Caco-2 (cell line): ENCODE data around the gene ZNF319. TPM values are rescaled to one million over a fixed set of nuclear protein-coding genes. Genes with fewer than 3 reads are reported as not detected.
A peak's percentile ranks its signal among the peaks of the same experiment; 100 is the strongest.
"Not testable (repeated sequence)": the region's sequence is repeated elsewhere in the genome, so short reads cannot be mapped to it uniquely, and the experiment has no call there.

ENCODE experiments used
- BruUV-seq: library from RNA; stranded (reverse); fragments of 400-500 nt; replicated peaks from 2 replicates; lab custom pipeline; 2021; lab: Mats Ljungman, UMichigan
- CTCF ChIA-PET: fragments of 300-600 bp; sonication (Branson Sonifier 250); formaldehyde crosslinking; loops from one replicate; lab custom pipeline; 2022; ENCODE audit warnings: antibody characterized with exemption; lab: Charles Lee
- POLR2A ChIA-PET: fragments of 300-600 bp; sonication (Branson Sonifier 250); formaldehyde crosslinking; loops from one replicate; lab custom pipeline; 2022; ENCODE audit warnings: antibody characterized with exemption; lab: Charles Lee
- DNase-seq, 2 experiments: peaks; one replicate each; pipeline versions ENCODE4 v3.0.0 to v3.0.0-alpha.2; 2020 to 2022
- H3K27me3 ChIP-seq: replicated peaks from 2 replicates; pipeline ENCODE4 v1.6.0; 2011; ENCODE audit warnings: low read length; ENCODE audit not compliant: control insufficient read depth, insufficient read depth
- H3K36me3 ChIP-seq: 2 replicates; pipeline ENCODE4 v1.5.1; 2011; ENCODE audit warnings: low read length; ENCODE audit not compliant: control insufficient read depth, insufficient read depth
- H3K4me1 ChIP-seq: fragments of 250-450 bp; sonication (Bioruptor Pico); 2 replicates; pipeline ENCODE4 v1.5.1; 2020; ENCODE audit warnings: mild to moderate bottlenecking
- H3K4me3 ChIP-seq: 2 replicates; pipeline ENCODE4 v1.5.1; 2011; ENCODE audit warnings: low read depth, mild to moderate bottlenecking, control low read depth, low read length
- H3K9me3 ChIP-seq: fragments of 250-450 bp; sonication (Bioruptor Pico); 2 replicates; pipeline ENCODE4 v1.5.1; 2020; ENCODE audit warnings: mild to moderate bottlenecking, moderate library complexity
- H3K27ac Mint-ChIP-seq: one replicate; pipeline ENCODE4 v1.8.0; 2022; ENCODE audit warnings: mixed read lengths; ENCODE audit not compliant: unreplicated experiment
- H3K27me3 Mint-ChIP-seq: one replicate; pipeline ENCODE4 v1.8.0; 2022; ENCODE audit warnings: mixed read lengths; ENCODE audit not compliant: insufficient read depth, unreplicated experiment
- H3K36me3 Mint-ChIP-seq: one replicate; pipeline ENCODE4 v1.8.0; 2022; ENCODE audit warnings: mild to moderate bottlenecking, mixed read lengths; ENCODE audit not compliant: insufficient read depth, unreplicated experiment
- H3K4me1 Mint-ChIP-seq: one replicate; pipeline ENCODE4 v1.8.0; 2022; ENCODE audit warnings: low read depth, mixed read lengths; ENCODE audit not compliant: unreplicated experiment
- H3K4me3 Mint-ChIP-seq: one replicate; pipeline ENCODE4 v1.8.0; 2022; ENCODE audit warnings: mild to moderate bottlenecking, moderate library complexity, mixed read lengths; ENCODE audit not compliant: unreplicated experiment
- H3K9me3 Mint-ChIP-seq: one replicate; pipeline ENCODE4 v1.8.0; 2022; ENCODE audit warnings: mixed read lengths; ENCODE audit not compliant: unreplicated experiment
- CTCF ChIP-seq, 2 experiments: fragments of 200-600 bp in 1 of 2; IDR thresholded peaks; 1 replicate in 1 of 2; 2 replicates in 1 of 2; pipeline versions ENCODE4 v1.5.1 to v1.8.0; 2011 to 2022; ENCODE audit warnings: antibody characterized with exemption in 1 of 2, control low read depth in 1 of 2, inconsistent platforms in 1 of 2, low read depth in 1 of 2, low read length in 1 of 2, mild to moderate bottlenecking in 1 of 2, moderate library complexity in 1 of 2; ENCODE audit not compliant: insufficient read depth in 1 of 2, severe bottlenecking in 1 of 2, unreplicated experiment in 1 of 2
- intact Hi-C: fragments of 100-400 bp; cut with micrococcal nuclease; formaldehyde crosslinking; loops from one replicate; pipeline ENCODE4 v1.10.0; 2022; ENCODE audit not compliant: unreplicated experiment
- total RNA-seq: library from RNA; stranded (reverse); gene quantifications from 2 replicates; pipeline ENCODE4 v1.2.3, GENCODE V29; 2022

The ZNF319 gene
- total RNA-seq, 1 experiment from 2014 or later, result 16.3 TPM

DNA sequence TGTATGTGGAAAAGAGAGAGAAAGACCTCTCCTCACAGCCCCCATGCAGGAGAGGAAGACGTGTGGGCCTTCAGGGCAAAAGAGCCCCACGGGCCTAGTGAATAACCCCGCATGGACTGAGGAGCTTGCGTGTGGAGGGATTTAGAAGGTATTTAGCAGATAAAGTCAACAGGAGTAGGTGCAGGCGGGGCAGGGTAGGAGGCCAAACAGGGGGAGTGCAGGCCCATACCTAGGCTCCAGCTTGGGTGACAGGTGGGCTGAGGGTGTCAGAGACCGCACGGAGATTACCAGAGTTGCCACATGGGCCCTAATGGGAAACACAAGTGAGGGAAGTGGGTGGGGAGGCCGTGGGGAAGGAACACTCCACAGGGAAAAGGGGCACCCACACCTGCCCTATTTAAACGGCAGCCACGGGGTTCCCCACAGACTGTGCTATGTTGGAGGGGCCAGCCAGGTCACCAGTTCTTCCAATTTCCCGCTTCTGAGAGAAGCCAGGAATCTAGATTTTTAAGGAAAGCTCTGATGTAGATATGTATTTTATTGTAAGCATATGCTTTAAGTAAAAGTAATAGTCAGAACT lies 21.4 kb downstream of the ZNF319 start:
- intact Hi-C loops, result no loop called here
- ChIA-PET CTCF (no interaction called here), POLR2A (no interaction called here)
- no peak for TF ChIP-seq CTCF (IDR thresholded peaks at IDR 0.05; ENCODE audit: insufficient read depth in 1 of 2, low read depth in 1 of 2, low read length in 1 of 2, severe bottlenecking in 1 of 2, unreplicated experiment in 1 of 2)
- Histone ChIP-seq H3K4me1 (peaks cover 10% of the 10 kb centered on the region), H3K27me3 (no peaks in the 10 kb centered on the region), H3K9me3 (no peaks in the 10 kb centered on the region), H3K36me3 (no peaks in the 10 kb centered on the region), H3K4me3 (no peak overlapping the region)
- H3K9me3 Mint-ChIP-seq, result no peaks in the 10 kb centered on the region
- H3K36me3 Mint-ChIP-seq, result no peaks in the 10 kb centered on the region
- BruUV-seq, result no TSS peak
- DNase-seq, result peak in 1 of 2 experiments; percentile 49
- peaks cover 14% of the 10 kb centered on the region for H3K4me1 Mint-ChIP-seq
- no peak overlapping the region for H3K4me3 Mint-ChIP-seq
- no peaks in the 10 kb centered on the region for H3K27me3 Mint-ChIP-seq
- H3K27ac Mint-ChIP-seq, result peak overlapping the region; percentile 23

DNA sequence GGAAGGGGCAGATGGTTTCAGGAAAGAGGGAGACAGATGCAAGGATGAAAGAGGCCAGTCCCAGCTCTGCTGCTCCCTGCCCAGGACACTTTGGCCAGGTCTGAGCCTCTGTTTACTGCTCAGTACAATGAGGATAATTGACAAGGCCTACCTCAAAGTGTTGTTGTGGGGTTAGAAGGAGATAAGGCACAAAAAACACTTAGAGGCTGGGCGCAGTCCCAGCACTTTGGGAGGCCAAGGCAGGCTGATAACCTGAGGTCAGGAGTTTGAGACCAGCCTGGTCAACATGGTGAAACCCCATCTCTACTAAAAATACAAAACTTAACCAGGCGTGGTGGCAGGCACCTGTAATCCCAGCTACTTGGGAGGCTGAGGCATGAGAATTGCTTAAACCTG lies 22.4 kb downstream of the ZNF319 start:
- H3K27ac Mint-ChIP-seq, DNase-seq, intact Hi-C loops: not testable (repeated sequence)

GRCh38 chr16:57977418-57978069 lies 22.9 kb downstream of the ZNF319 start:
- H3K36me3 ChIP-seq, result no peaks in the 10 kb centered on the region
- DNase-seq, result peak in 1 of 2 experiments; percentile 41
- Mint-ChIP-seq H3K4me1 (peaks cover 14% of the 10 kb centered on the region), H3K27me3 (no peaks in the 10 kb centered on the region), H3K4me3 (no peak overlapping the region), H3K36me3 (no peaks in the 10 kb centered on the region), H3K9me3 (no peaks in the 10 kb centered on the region), H3K27ac (no peak overlapping the region)
- ChIA-PET CTCF (interaction anchor here (0.8 to 0.9 kb wide), 2 partner anchors 79 to 114 kb away, joined by 3 to 5 read pairs; no protein-coding TSS in a partner anchor), POLR2A (interaction anchor here (0.5 to 1.0 kb wide), 2 partner anchors 182 to 274 kb away, joined by 3 read pairs; no protein-coding TSS in a partner anchor)
- intact Hi-C loops, result loop anchor here (1.0 kb wide), 1 partner anchor 220 kb away; no protein-coding TSS in a partner anchor
- H3K27me3 ChIP-seq, result no peaks in the 10 kb centered on the region
- H3K4me3 ChIP-seq, result no peak overlapping the region
- no peaks in the 10 kb centered on the region for H3K9me3 ChIP-seq
- H3K4me1 ChIP-seq, result peaks cover 10% of the 10 kb centered on the region
- TF ChIP-seq CTCF (IDR thresholded peaks at IDR 0.05; ENCODE audit: insufficient read depth in 1 of 2, low read depth in 1 of 2, low read length in 1 of 2, severe bottlenecking in 1 of 2, unreplicated experiment in 1 of 2), result peak in 1 of 2 experiments; percentile 10
- no TSS peak for BruUV-seq

More for the DNA sequence above, 22.4 kb downstream of the ZNF319 start:
- H3K27me3 ChIP-seq, BruUV-seq, H3K36me3 Mint-ChIP-seq, H3K36me3 ChIP-seq, H3K4me3 ChIP-seq, H3K27me3 Mint-ChIP-seq, H3K9me3 ChIP-seq, H3K9me3 Mint-ChIP-seq, H3K4me3 Mint-ChIP-seq, H3K4me1 ChIP-seq: not testable (repeated sequence)
- ChIA-PET CTCF (interaction anchor here (0.8 kb wide), 1 partner anchor 79 kb away, joined by 3 read pairs; no protein-coding TSS in a partner anchor), POLR2A (interaction anchor here (1.0 kb wide), 1 partner anchor 183 kb away, joined by 3 read pairs; no protein-coding TSS in a partner anchor)
- H3K4me1 Mint-ChIP-seq, result peaks cover 14% of the 10 kb centered on the region
